Stimulated activated effector memory CD8-positive, alpha-beta T cell treated with anti-CD3 and anti-CD28 coated beads, Interleukin-12 subunit alpha, Interleukin-12 subunit beta, amount 100 ng/mL, for 72 hours (primary cell): ENCODE results near the gene PLCB1.
"Not testable (repeated sequence)": the region's sequence is repeated elsewhere in the genome, so short reads cannot be mapped to it uniquely, and the experiment has no call there.

Experiments used
- ATAC-seq: fragments of 150-1000 bp; cut with Tn5 transposase; 2 replicates; pipeline ENCODE4 v1.10.0; 2021
- DNase-seq, 2 donors: peaks; one replicate each; pipeline ENCODE4 v3.0.0; 2021 to 2022; ENCODE audit warnings: low spot score in 2 of 2
- H3K27ac Mint-ChIP-seq: one replicate; pipeline ENCODE4 v1.8.0; 2022; ENCODE audit warnings: mild to moderate bottlenecking, mixed read lengths
- H3K36me3 Mint-ChIP-seq: one replicate; pipeline ENCODE4 v1.8.0; 2022; ENCODE audit warnings: mild to moderate bottlenecking, mixed read lengths
- H3K4me1 Mint-ChIP-seq: one replicate; pipeline ENCODE4 v1.8.0; 2022; ENCODE audit warnings: mixed read lengths
- H3K4me3 Mint-ChIP-seq: one replicate; pipeline ENCODE4 v1.8.0; 2022; ENCODE audit warnings: mild to moderate bottlenecking, mixed read lengths
- H3K9me3 Mint-ChIP-seq: one replicate; pipeline ENCODE4 v1.8.0; 2022; ENCODE audit warnings: mixed read lengths

The PLCB1 gene

DNA sequence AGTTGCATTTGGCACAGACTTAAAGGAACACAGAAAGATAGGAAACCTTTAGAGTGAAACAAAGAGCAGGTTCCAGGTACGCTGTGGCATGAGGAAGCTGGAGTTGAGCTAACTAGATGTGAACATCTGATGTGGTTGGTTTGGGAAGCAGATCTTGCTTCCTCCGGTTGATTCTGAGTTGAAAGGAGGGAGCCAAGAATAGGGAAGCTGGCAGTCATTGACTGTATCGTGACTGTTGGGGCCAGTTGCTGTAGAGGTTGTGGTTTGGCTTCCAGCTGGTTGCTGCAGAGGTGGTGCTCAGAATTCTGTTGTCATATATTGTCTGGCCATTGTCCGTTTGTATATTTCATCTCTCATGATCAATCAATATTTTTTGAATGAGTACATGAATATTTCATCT, 325.9 kb downstream of the PLCB1 start:
- ATAC-seq (no peak), DNase-seq (no peak)
- H3K4me1 Mint-ChIP-seq, result peaks cover 29% of the 10 kb centered on the region
- H3K4me3 Mint-ChIP-seq, result no peak overlapping the region
- no peak overlapping the region for H3K27ac Mint-ChIP-seq
- no peaks in the 10 kb centered on the region for H3K36me3 Mint-ChIP-seq
- no peaks in the 10 kb centered on the region for H3K9me3 Mint-ChIP-seq

DNA sequence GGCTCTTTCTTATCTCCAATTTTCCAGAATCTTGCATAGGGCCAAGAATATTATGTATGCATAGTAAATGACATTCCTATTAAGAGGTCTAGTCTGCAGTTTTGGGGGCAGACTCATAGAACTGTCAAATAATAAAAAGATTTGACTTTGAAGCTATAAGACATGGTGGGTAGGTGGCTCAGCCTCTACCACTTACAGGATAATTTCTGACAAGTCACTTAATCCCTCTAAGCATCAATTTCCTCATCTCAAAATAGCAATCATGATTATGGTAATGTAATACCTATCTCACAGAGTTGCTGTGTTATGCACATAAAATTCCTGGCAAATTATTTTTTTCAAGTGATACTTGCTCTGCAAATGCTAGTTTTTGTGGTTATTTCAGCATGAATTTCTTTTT, 329.1 kb downstream of the PLCB1 start:
- Mint-ChIP-seq H3K27ac (no peak overlapping the region), H3K36me3 (no peaks in the 10 kb centered on the region), H3K4me1 (peaks cover 10% of the 10 kb centered on the region), H3K4me3 (no peak overlapping the region), H3K9me3 (peaks cover 12% of the 10 kb centered on the region)
- ATAC-seq, result no peak
- DNase-seq, result no peak

- peak; percentile 62 for ATAC-seq
- Mint-ChIP-seq H3K9me3 (peaks cover 12% of the 10 kb centered on the region), H3K4me3 (no peak overlapping the region), H3K36me3 (no peaks in the 10 kb centered on the region), H3K4me1 (no peaks in the 10 kb centered on the region), H3K27ac (no peak overlapping the region)
- DNase-seq, result no peak
Observed at GRCh38 chr20:8464368-8464767, 332.3 kb downstream of the PLCB1 start.

- H3K9me3 Mint-ChIP-seq, result peaks cover 12% of the 10 kb centered on the region
- DNase-seq, H3K27ac Mint-ChIP-seq: not testable (repeated sequence)
Observed at GRCh38 chr20:8466781-8467180, 334.7 kb downstream of the PLCB1 start.

GRCh38 chr20:8470156-8470555, 338.1 kb downstream of the PLCB1 start:
- Mint-ChIP-seq H3K36me3 (no peaks in the 10 kb centered on the region), H3K4me1 (peaks cover 7% of the 10 kb centered on the region), H3K9me3 (no peaks in the 10 kb centered on the region), H3K27ac (no peak overlapping the region), H3K4me3 (no peak overlapping the region)
- ATAC-seq (no peak), DNase-seq (no peak)

More at GRCh38 chr20:8466781-8467180, 334.7 kb downstream of the PLCB1 start:
- H3K4me1 Mint-ChIP-seq, H3K4me3 Mint-ChIP-seq, ATAC-seq, H3K36me3 Mint-ChIP-seq: not testable (repeated sequence)

- H3K27ac Mint-ChIP-seq, result no peak overlapping the region
- DNase-seq, result no peak
- no peaks in the 10 kb centered on the region for H3K9me3 Mint-ChIP-seq
- H3K4me3 Mint-ChIP-seq, result no peak overlapping the region
- ATAC-seq, result no peak
- H3K36me3 Mint-ChIP-seq, result no peaks in the 10 kb centered on the region
- H3K4me1 Mint-ChIP-seq, result peaks cover 7% of the 10 kb centered on the region
Observed at GRCh38 chr20:8471465-8471864, 339.4 kb downstream of the PLCB1 start.

DNA sequence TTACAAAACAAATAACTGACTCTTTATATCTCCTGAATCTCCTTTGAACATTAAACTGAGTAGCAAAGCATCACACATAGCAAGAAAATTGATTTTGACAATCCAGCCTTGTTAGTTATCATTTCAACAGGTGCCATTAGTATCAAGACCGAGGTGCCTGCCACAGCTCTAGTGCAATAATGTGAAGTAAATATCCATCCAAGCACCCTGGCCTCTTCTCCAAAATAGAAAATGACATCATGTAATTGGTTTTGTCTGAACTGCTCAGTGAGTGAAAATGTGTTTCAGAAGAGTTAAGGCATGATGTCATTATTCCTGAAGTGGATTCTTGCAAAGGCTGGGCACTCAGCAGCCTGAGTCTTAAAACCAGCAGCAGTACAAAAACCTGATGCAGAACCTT, 341.4 kb downstream of the PLCB1 start:
- Mint-ChIP-seq H3K36me3 (no peaks in the 10 kb centered on the region), H3K9me3 (peaks cover 3% of the 10 kb centered on the region), H3K4me3 (no peak overlapping the region), H3K27ac (no peak overlapping the region), H3K4me1 (peaks cover 7% of the 10 kb centered on the region)
- no peak for DNase-seq
- no peak for ATAC-seq

- peaks cover 7% of the 10 kb centered on the region for H3K4me1 Mint-ChIP-seq
- no peak overlapping the region for H3K27ac Mint-ChIP-seq
- H3K4me3 Mint-ChIP-seq, result no peak overlapping the region
- H3K36me3 Mint-ChIP-seq, result no peaks in the 10 kb centered on the region
- peaks cover 3% of the 10 kb centered on the region for H3K9me3 Mint-ChIP-seq
- DNase-seq (no peak), ATAC-seq (no peak)
Observed at GRCh38 chr20:8474027-8474668, 342.1 kb downstream of the PLCB1 start.

DNA sequence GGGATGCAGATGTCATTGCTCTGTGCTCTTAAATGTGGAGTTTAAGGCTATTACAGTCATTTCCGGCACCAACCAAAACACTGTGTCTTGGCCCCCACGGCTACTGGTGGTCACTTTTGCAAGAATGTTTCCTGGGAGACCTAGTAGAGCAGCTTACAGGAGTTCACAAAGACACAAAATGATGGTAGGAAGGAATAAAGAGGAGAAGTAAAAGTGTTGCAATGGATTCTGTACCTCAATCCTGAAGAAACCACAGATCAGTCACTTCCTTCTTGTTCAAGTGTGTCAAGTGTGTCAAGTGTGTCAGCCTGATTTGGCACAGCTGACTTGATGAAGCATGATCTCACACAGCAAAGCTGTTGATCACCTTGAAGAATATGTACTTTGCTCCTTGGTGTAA, 344.0 kb downstream of the PLCB1 start:
- peaks cover 19% of the 10 kb centered on the region for H3K4me1 Mint-ChIP-seq
- no peak overlapping the region for H3K27ac Mint-ChIP-seq
- no peak for DNase-seq
- no peak overlapping the region for H3K4me3 Mint-ChIP-seq
- no peaks in the 10 kb centered on the region for H3K36me3 Mint-ChIP-seq
- ATAC-seq, result peak; percentile 52
- H3K9me3 Mint-ChIP-seq, result peaks cover 3% of the 10 kb centered on the region

DNA sequence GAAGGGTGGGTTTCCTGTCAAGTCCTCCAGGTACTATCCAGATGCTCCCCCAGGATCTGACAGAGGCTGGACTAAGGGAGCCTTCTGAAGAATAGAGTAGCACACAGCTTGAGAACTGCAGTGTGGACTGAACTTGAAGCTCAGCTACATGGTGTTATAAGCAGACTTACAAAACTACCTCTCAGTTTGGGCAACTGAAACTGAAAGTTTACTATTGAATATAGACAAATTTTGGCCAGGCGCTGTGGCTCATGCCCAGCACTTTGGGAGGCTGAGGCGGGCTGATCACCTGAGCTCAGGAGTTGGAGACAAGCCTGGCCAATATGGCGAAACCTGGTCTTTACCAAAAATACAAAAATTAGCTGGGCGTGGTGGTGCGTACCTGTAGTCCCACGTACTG, 348.5 kb downstream of the PLCB1 start:
- Mint-ChIP-seq H3K4me3 (no peak overlapping the region), H3K36me3 (no peaks in the 10 kb centered on the region), H3K9me3 (peaks cover 3% of the 10 kb centered on the region), H3K4me1 (peaks cover 19% of the 10 kb centered on the region), H3K27ac (no peak overlapping the region)
- no peak for DNase-seq
- no peak for ATAC-seq

- DNase-seq (no peak), ATAC-seq (no peak)
- peaks cover 8% of the 10 kb centered on the region for H3K4me1 Mint-ChIP-seq
- no peak overlapping the region for H3K4me3 Mint-ChIP-seq
- no peaks in the 10 kb centered on the region for H3K9me3 Mint-ChIP-seq
- H3K36me3 Mint-ChIP-seq, result no peaks in the 10 kb centered on the region
- H3K27ac Mint-ChIP-seq, result no peak overlapping the region
Observed at GRCh38 chr20:8487696-8488095, 355.6 kb downstream of the PLCB1 start.

DNA sequence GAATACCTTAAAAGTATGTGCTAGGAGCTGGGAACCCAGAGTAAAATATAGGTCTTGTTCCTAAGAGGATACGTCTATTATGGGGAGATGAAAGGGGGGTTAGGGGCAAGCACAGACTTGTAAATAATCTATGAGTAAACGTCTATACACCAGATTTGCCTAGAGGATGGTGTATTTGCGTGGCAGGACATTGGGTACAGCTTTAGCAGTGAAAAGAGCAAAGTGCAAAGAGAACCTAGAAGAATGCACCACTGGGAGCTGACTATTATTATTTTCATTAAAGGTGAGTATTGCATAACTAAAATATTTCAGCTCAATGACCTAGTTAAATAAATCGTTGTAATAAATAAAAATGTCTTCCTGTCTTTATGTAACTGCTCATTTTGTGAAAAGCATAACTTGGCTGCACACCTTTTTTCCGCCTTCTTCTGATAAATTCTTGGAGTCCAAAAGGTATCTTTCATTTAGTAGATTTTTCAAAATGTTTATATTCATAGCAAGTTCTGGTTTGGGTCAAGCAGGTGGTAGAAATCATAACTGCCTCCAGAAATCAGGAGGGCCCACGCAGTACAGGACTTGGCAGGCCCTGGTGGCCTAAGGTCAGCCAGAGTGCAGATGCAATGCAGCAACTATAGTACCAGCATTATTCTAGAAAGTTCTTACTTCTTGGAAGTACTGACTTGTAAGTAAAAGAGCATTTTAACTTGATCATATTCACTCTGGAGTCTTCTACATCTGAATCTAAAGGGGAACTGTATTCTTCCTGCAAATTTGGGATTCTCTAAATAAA, 357.2 kb downstream of the PLCB1 start:
- Mint-ChIP-seq H3K4me3 (no peak overlapping the region), H3K36me3 (no peaks in the 10 kb centered on the region), H3K27ac (no peak overlapping the region), H3K9me3 (no peaks in the 10 kb centered on the region), H3K4me1 (peaks cover 6% of the 10 kb centered on the region)
- DNase-seq (no peak), ATAC-seq (no peak)

- DNase-seq (no peak), ATAC-seq (peak; percentile 95)
- Mint-ChIP-seq H3K4me1 (peaks cover 6% of the 10 kb centered on the region), H3K9me3 (no peaks in the 10 kb centered on the region), H3K36me3 (no peaks in the 10 kb centered on the region), H3K4me3 (no peak overlapping the region), H3K27ac (no peak overlapping the region)
Observed at GRCh38 chr20:8490076-8490830, 358.2 kb downstream of the PLCB1 start.

- Mint-ChIP-seq H3K27ac (no peak overlapping the region), H3K9me3 (no peaks in the 10 kb centered on the region), H3K4me3 (no peak overlapping the region), H3K36me3 (no peaks in the 10 kb centered on the region), H3K4me1 (peaks cover 6% of the 10 kb centered on the region)
- ATAC-seq (no peak), DNase-seq (no peak)
Observed at GRCh38 chr20:8492173-8492572, 360.1 kb downstream of the PLCB1 start.

GRCh38 chr20:8498571-8498970, 366.5 kb downstream of the PLCB1 start:
- ATAC-seq (no peak), DNase-seq (no peak)
- H3K36me3 Mint-ChIP-seq, result no peaks in the 10 kb centered on the region
- no peak overlapping the region for H3K27ac Mint-ChIP-seq
- H3K9me3 Mint-ChIP-seq, result no peaks in the 10 kb centered on the region
- H3K4me1 Mint-ChIP-seq, result peaks cover 12% of the 10 kb centered on the region
- H3K4me3 Mint-ChIP-seq, result no peak overlapping the region

- Mint-ChIP-seq H3K4me1 (peaks cover 20% of the 10 kb centered on the region), H3K4me3 (no peak overlapping the region), H3K36me3 (peaks cover 4% of the 10 kb centered on the region), H3K27ac (no peak overlapping the region), H3K9me3 (peaks cover 2% of the 10 kb centered on the region)
- DNase-seq (no peak), ATAC-seq (no peak)
Observed at GRCh38 chr20:8504030-8504429, 372.0 kb downstream of the PLCB1 start.
